Measurements from ENCODE around the gene KANSL1. TPM values are rescaled to one million over a fixed set of nuclear protein-coding genes. Genes with fewer than 3 reads are reported as not detected.

Gene KANSL1
- total and polyA plus RNA-seq, 7 experiments from 2014 or later: 17.4 to 230 (median 163) TPM

- Mint-ChIP-seq H3K4me3 (peak overlapping the region in 1 of 10 donors; percentile 38), H3K36me3 (peaks cover 5 to 48% (median 15%) of the 10 kb centered on the region in 5 donors), H3K27me3 (no peaks in the 10 kb centered on the region), H3K9me3 (no peaks in the 10 kb centered on the region), H3K4me1 (peaks cover 16 to 33% (median 23%) of the 10 kb centered on the region in 7 donors), H3K27ac (peak overlapping the region in 3 of 9 donors; percentile 33 to 78 (median 67))
- Histone ChIP-seq H3K36me3 (ENCODE audit: control insufficient read depth in 2 of 3, insufficient read depth in 3 of 3, low read length in 3 of 3) (peaks cover 6 to 58% (median 10%) of the 10 kb centered on the region in 3 experiments), H3K4me3 (ENCODE audit: low read length) (no peak overlapping the region), H3K9me3 (ENCODE audit: control insufficient read depth in 2 of 3, low read length in 3 of 3) (no peaks in the 10 kb centered on the region), H3K4me1 (ENCODE audit: control insufficient read depth in 2 of 2, insufficient read depth in 2 of 2, low read length in 2 of 2) (no peaks in the 10 kb centered on the region), H3K27ac (ENCODE audit: low read depth, low read length) (no peak overlapping the region), H3K27me3 (ENCODE audit: control insufficient read depth in 2 of 2, insufficient read depth in 2 of 2, low read length in 2 of 2) (no peaks in the 10 kb centered on the region)
- ChIA-PET CTCF (interaction anchor here (1.0 to 1.4 kb wide), 2 partner anchors 29 to 137 kb away, joined by 3 to 5 read pairs; no protein-coding TSS in a partner anchor), POLR2A (no interaction called here)
- intact Hi-C loops (cut with micrococcal nuclease): loop anchor here in 1 of 2 donors (5.0 kb wide), 1 partner anchor 218 kb away; no protein-coding TSS in a partner anchor
- DNase-seq: no peak
- no peak for ATAC-seq
These were observed 143.6 kb downstream of the KANSL1 start for GRCh38 chr17:46049656-46050055.

GRCh38 chr17:46047856-46048255 is 145.4 kb downstream of the KANSL1 start:
- Histone ChIP-seq H3K4me1 (ENCODE audit: control insufficient read depth in 2 of 2, insufficient read depth in 2 of 2, low read length in 2 of 2) (no peaks in the 10 kb centered on the region), H3K27me3 (ENCODE audit: control insufficient read depth in 2 of 2, insufficient read depth in 2 of 2, low read length in 2 of 2) (no peaks in the 10 kb centered on the region), H3K9me3 (ENCODE audit: control insufficient read depth in 2 of 3, low read length in 3 of 3) (no peaks in the 10 kb centered on the region), H3K27ac (ENCODE audit: low read depth, low read length) (no peak overlapping the region), H3K36me3 (ENCODE audit: control insufficient read depth in 2 of 3, insufficient read depth in 3 of 3, low read length in 3 of 3) (peaks cover 6 to 63% (median 16%) of the 10 kb centered on the region in 3 experiments), H3K4me3 (ENCODE audit: low read length) (no peak overlapping the region)
- H3K9me3 Mint-ChIP-seq: no peaks in the 10 kb centered on the region
- peak overlapping the region in 2 of 9 donors; percentile 37 to 83 for H3K27ac Mint-ChIP-seq
- CTCF ChIA-PET: interaction anchor here (0.6 to 1.7 kb wide), 2 partner anchors 139 to 164 kb away, joined by 4 to 7 read pairs; no protein-coding TSS in a partner anchor
- no peak for DNase-seq
- no peak overlapping the region for H3K4me3 Mint-ChIP-seq
- H3K36me3 Mint-ChIP-seq: peaks cover 0 to 41% (median 10%) of the 10 kb centered on the region in 5 donors
- H3K4me1 Mint-ChIP-seq: peaks cover 13 to 32% (median 20%) of the 10 kb centered on the region in 7 donors
- intact Hi-C loops (cut with micrococcal nuclease): loop anchor here in 1 of 2 donors (5.0 kb wide), 1 partner anchor 219 kb away; no protein-coding TSS in a partner anchor
- POLR2A ChIA-PET: interaction anchor here (0.6 kb wide), 1 partner anchor 9 kb away, joined by 3 read pairs; no protein-coding TSS in a partner anchor
- H3K27me3 Mint-ChIP-seq: no peaks in the 10 kb centered on the region
- ATAC-seq: no peak

- H3K9me3 ChIP-seq (ENCODE audit: control insufficient read depth in 2 of 3, low read length in 3 of 3): no peaks in the 10 kb centered on the region
- intact Hi-C loops (cut with micrococcal nuclease): loop anchor here in 1 of 2 donors (5.0 kb wide), 1 partner anchor 220 kb away; no protein-coding TSS in a partner anchor
- peaks cover 10 to 67% (median 16%) of the 10 kb centered on the region in 3 experiments for H3K36me3 ChIP-seq (ENCODE audit: control insufficient read depth in 2 of 3, insufficient read depth in 3 of 3, low read length in 3 of 3)
- no peak for ATAC-seq
- H3K9me3 Mint-ChIP-seq: no peaks in the 10 kb centered on the region
- DNase-seq: no peak
- peak overlapping the region in 2 of 9 donors; percentile 19 to 37 for H3K27ac Mint-ChIP-seq
- no peak overlapping the region for H3K27ac ChIP-seq (ENCODE audit: low read depth, low read length)
- H3K4me1 Mint-ChIP-seq: peaks cover 12 to 32% (median 20%) of the 10 kb centered on the region in 7 donors
- no peak overlapping the region for H3K4me3 Mint-ChIP-seq
- CTCF ChIA-PET: interaction anchor here (0.6 to 1.7 kb wide), 4 partner anchors 11 to 165 kb away, joined by 3 to 7 read pairs (median 4); no protein-coding TSS in a partner anchor
- H3K4me3 ChIP-seq (ENCODE audit: low read length): no peak overlapping the region
- POLR2A ChIA-PET: no interaction called here
- H3K27me3 Mint-ChIP-seq: no peaks in the 10 kb centered on the region
- H3K4me1 ChIP-seq (ENCODE audit: control insufficient read depth in 2 of 2, insufficient read depth in 2 of 2, low read length in 2 of 2): no peaks in the 10 kb centered on the region
- H3K27me3 ChIP-seq (ENCODE audit: control insufficient read depth in 2 of 2, insufficient read depth in 2 of 2, low read length in 2 of 2): no peaks in the 10 kb centered on the region
- peaks cover 0 to 41% (median 10%) of the 10 kb centered on the region in 5 donors for H3K36me3 Mint-ChIP-seq
These were observed 145.8 kb downstream of the KANSL1 start for GRCh38 chr17:46047398-46047797.

DNA sequence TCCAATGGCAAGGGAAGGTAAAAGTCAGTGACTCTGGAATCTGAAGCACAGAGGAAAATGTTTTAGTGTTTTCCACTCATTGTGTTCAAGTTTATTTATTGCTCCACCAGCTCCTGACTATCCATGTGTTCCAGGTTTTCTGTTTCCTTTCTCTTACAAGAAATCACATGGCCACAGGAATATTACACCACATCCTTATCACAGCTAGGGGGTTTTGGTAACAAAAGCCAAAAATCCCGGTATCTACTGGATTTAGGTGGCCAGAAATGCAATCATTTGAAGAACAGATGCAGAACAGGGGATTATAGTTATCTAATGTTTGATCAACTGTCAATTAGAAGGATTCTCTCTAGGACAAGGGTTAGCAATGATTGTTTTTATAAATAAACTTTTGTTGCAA is 146.3 kb downstream of the KANSL1 start:
- H3K36me3 ChIP-seq (ENCODE audit: control insufficient read depth in 2 of 3, insufficient read depth in 3 of 3, low read length in 3 of 3): peaks cover 13 to 71% (median 16%) of the 10 kb centered on the region in 3 experiments
- peak overlapping the region in 2 of 9 donors; percentile 19 to 37 for H3K27ac Mint-ChIP-seq
- POLR2A ChIA-PET: no interaction called here

DNA sequence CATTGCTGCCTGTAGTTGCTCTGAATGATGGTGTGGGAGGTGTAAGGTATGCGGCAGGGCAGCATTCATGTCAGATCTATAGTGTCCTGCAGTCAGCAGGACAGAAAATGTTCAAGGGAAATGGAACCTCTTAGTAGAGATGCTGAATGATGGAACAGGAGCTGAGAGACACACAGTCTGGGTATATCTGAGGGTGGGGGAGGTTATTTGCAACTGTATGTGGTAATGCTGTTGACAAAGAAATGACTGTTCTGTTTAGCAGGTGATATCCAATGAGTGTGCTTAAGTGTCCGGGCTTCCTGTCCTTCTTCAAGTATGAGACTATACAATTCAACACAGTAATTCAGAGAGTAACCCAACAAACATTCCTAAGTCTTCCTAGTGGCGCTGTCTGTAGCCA is 147.6 kb downstream of the KANSL1 start:
- Mint-ChIP-seq H3K36me3 (peaks cover 0 to 36% (median 7%) of the 10 kb centered on the region in 5 donors), H3K27me3 (no peaks in the 10 kb centered on the region), H3K27ac (peak overlapping the region in 8 of 9 donors; percentile 2 to 75 (median 30)), H3K4me1 (peaks cover 5 to 23% (median 8%) of the 10 kb centered on the region in 7 donors), H3K4me3 (no peak overlapping the region), H3K9me3 (no peaks in the 10 kb centered on the region)
- no peaks in the 10 kb centered on the region for H3K9me3 ChIP-seq (ENCODE audit: control insufficient read depth in 2 of 3, low read length in 3 of 3)
- no peaks in the 10 kb centered on the region for H3K4me1 ChIP-seq (ENCODE audit: control insufficient read depth in 2 of 2, insufficient read depth in 2 of 2, low read length in 2 of 2)
- no peak for ATAC-seq
- peaks cover 16 to 66% (median 17%) of the 10 kb centered on the region in 3 experiments for H3K36me3 ChIP-seq (ENCODE audit: control insufficient read depth in 2 of 3, insufficient read depth in 3 of 3, low read length in 3 of 3)
- H3K4me3 ChIP-seq (ENCODE audit: low read length): no peak overlapping the region
- H3K27me3 ChIP-seq (ENCODE audit: control insufficient read depth in 2 of 2, insufficient read depth in 2 of 2, low read length in 2 of 2): no peaks in the 10 kb centered on the region
- DNase-seq: no peak
- intact Hi-C loops (cut with micrococcal nuclease): loop anchor here (2.0 to 5.0 kb wide), 2 partner anchors 141 to 222 kb away; no protein-coding TSS in a partner anchor
- CTCF ChIA-PET: interaction anchor here (1.1 to 3.4 kb wide), 5 partner anchors 10 to 171 kb away, joined by 3 to 29 read pairs (median 16); no protein-coding TSS in a partner anchor
- H3K27ac ChIP-seq (ENCODE audit: low read depth, low read length): no peak overlapping the region
- POLR2A ChIA-PET: interaction anchor here (0.5 to 2.1 kb wide), 5 partner anchors 18 to 646 kb away, joined by 3 to 11 read pairs (median 4); partner anchors contain the start of gene KANSL1

More for the DNA sequence above, 146.3 kb downstream of the KANSL1 start:
- Mint-ChIP-seq H3K36me3 (peaks cover 0 to 39% (median 8%) of the 10 kb centered on the region in 5 donors), H3K27me3 (no peaks in the 10 kb centered on the region), H3K4me3 (no peak overlapping the region), H3K4me1 (peaks cover 8 to 28% (median 16%) of the 10 kb centered on the region in 7 donors), H3K9me3 (no peaks in the 10 kb centered on the region)
- Histone ChIP-seq H3K9me3 (ENCODE audit: control insufficient read depth in 2 of 3, low read length in 3 of 3) (no peaks in the 10 kb centered on the region), H3K4me3 (ENCODE audit: low read length) (no peak overlapping the region), H3K27ac (ENCODE audit: low read depth, low read length) (no peak overlapping the region), H3K27me3 (ENCODE audit: control insufficient read depth in 2 of 2, insufficient read depth in 2 of 2, low read length in 2 of 2) (no peaks in the 10 kb centered on the region), H3K4me1 (ENCODE audit: control insufficient read depth in 2 of 2, insufficient read depth in 2 of 2, low read length in 2 of 2) (no peaks in the 10 kb centered on the region)
- no peak for ATAC-seq
- DNase-seq: no peak
- CTCF ChIA-PET: interaction anchor here (0.6 to 1.7 kb wide), 6 partner anchors 12 to 166 kb away, joined by 3 to 7 read pairs (median 4); no protein-coding TSS in a partner anchor
- intact Hi-C loops (cut with micrococcal nuclease): loop anchor here in 1 of 2 donors (5.0 kb wide), 1 partner anchor 220 kb away; no protein-coding TSS in a partner anchor

GRCh38 chr17:46044989-46045388 is 148.2 kb downstream of the KANSL1 start:
- no peaks in the 10 kb centered on the region for H3K9me3 Mint-ChIP-seq
- ChIA-PET CTCF (interaction anchor here (0.6 to 3.4 kb wide), 20 partner anchors 8 to 242 kb away, joined by 3 to 41 read pairs (median 6); partner anchors contain the start of gene KANSL1), POLR2A (interaction anchor here (0.5 to 2.5 kb wide), 9 partner anchors 13 to 170 kb away, joined by 3 to 13 read pairs (median 4); partner anchors contain the start of gene KANSL1)
- DNase-seq (no peak), ATAC-seq (no peak)
- no peaks in the 10 kb centered on the region for H3K27me3 ChIP-seq (ENCODE audit: control insufficient read depth in 2 of 2, insufficient read depth in 2 of 2, low read length in 2 of 2)
- intact Hi-C loops (cut with micrococcal nuclease): loop anchor here (1.0 to 5.0 kb wide), 8 partner anchors 16 to 222 kb away; partner anchors contain the start of gene KANSL1 (in 1 of the 2)
- no peaks in the 10 kb centered on the region for H3K4me1 ChIP-seq (ENCODE audit: control insufficient read depth in 2 of 2, insufficient read depth in 2 of 2, low read length in 2 of 2)
- H3K36me3 ChIP-seq (ENCODE audit: control insufficient read depth in 2 of 3, insufficient read depth in 3 of 3, low read length in 3 of 3): peaks cover 9 to 60% (median 16%) of the 10 kb centered on the region in 3 experiments
- H3K27ac Mint-ChIP-seq: peak overlapping the region in 5 of 9 donors; percentile 6 to 67 (median 33)
- no peak overlapping the region for H3K4me3 ChIP-seq (ENCODE audit: low read length)
- H3K4me3 Mint-ChIP-seq: no peak overlapping the region
- H3K4me1 Mint-ChIP-seq: peaks cover 5 to 23% (median 8%) of the 10 kb centered on the region in 7 donors
- H3K9me3 ChIP-seq (ENCODE audit: control insufficient read depth in 2 of 3, low read length in 3 of 3): no peaks in the 10 kb centered on the region
- H3K27ac ChIP-seq (ENCODE audit: low read depth, low read length): no peak overlapping the region
- H3K27me3 Mint-ChIP-seq: no peaks in the 10 kb centered on the region
- H3K36me3 Mint-ChIP-seq: peaks cover 0 to 37% (median 14%) of the 10 kb centered on the region in 5 donors
